Activated CD8-positive, alpha-beta memory T cell treated with anti-CD3 and anti-CD28 coated beads for 24 hours (primary cell): Measurements from ENCODE around the gene KCNJ16.
"Not testable (repeated sequence)": the region's sequence is repeated elsewhere in the genome, so short reads cannot be mapped to it uniquely, and the experiment has no call there.

ENCODE experiments used
- DNase-seq: peaks from one replicate; pipeline ENCODE4 v3.0.0-alpha.2; 2020

KCNJ16 gene

DNA sequence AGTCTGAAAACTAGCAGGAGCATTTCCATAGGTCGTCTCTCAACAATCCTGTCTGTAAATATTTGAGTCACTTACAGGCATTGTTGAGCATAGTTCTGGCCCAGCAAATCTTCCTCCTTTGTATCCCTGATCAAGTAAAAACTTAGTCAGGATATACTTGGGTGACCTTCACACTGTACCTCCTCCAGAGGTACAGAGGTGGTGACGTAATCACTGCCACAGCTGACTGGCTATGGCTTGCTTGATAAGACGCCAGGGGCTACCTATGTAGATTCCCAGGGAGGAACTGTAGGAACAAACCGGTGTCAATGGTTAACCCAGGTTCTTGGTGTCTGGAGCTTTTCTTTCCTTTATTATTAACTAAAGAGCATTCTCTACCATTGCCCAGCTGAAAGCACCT is at the start of gene KCNJ16:
Gene KCNJ16, plus strand, starts transcription at position 270 of the 400 bp plus-strand sequence. CDS start 56,863 bp downstream, outside the sequence.
- DNase-seq: no peak

- no peak for DNase-seq
These were observed 46.6 kb upstream of the KCNJ16 start for GRCh38 chr17:70028397-70028796.

- no peak for DNase-seq
These were observed 45.9 kb upstream of the KCNJ16 start for GRCh38 chr17:70028978-70029767.

DNA sequence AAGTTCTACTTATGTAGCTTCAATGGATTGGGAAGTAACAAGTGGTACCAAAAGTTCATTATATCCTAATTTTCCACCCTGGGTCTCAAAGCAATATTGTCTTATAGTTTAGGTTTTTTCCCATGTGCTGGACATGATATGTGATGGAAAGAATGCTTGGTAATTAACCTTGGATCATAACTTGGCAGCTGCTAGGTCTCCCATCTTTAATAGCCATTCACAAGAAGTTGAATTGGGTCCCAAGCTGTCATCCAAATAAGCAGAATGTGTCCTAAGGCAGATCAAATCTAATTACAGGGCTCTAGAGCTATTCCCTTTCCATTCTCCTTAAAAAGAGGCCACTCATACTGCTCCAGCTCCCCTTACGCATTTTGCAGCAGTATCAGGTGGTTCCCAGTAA is 44.7 kb upstream of the KCNJ16 start:
- no peak for DNase-seq

GRCh38 chr17:70031341-70031740 is 43.7 kb upstream of the KCNJ16 start:
- DNase-seq: no peak

DNA sequence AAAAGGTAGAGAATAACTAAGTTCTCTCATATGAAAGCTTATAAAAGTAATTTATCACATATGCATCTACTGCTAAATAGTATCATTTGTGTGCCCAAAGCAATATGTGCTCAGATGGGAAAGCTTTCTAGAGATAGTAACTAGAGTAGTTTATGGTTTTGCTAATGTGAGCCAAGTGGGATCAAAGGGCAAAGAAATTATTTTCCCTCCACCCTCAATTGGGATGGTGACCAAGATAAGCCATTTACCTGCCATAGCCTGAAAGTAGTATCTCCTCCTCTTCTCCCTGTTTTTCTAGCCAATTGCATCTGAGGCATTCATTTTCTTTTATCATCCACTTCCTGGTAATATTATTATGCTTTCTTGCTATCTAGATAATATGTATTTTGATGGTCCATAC is 41.9 kb upstream of the KCNJ16 start:
- DNase-seq: no peak

- DNase-seq: no peak
These were observed 40.9 kb upstream of the KCNJ16 start for GRCh38 chr17:70034158-70034557.

DNA sequence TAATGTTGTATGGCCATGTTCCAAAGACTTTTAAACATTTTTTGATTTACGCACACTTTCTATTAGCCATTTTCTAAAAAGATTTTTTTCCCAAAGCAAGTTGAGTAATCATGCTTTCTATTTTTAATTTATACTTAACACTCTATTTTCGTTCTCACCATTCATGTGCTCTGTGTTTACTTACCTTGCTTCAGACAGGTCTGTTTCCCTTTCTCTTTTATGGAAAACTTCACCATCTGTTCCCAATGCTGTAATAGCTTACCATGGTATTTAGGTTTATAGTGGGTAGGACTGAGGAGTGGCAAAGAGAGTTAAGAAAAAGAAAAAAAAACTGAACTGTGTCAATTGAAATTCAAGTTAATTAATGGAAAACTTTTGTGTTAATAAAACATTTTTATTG is 37.5 kb upstream of the KCNJ16 start:
- no peak for DNase-seq

DNA sequence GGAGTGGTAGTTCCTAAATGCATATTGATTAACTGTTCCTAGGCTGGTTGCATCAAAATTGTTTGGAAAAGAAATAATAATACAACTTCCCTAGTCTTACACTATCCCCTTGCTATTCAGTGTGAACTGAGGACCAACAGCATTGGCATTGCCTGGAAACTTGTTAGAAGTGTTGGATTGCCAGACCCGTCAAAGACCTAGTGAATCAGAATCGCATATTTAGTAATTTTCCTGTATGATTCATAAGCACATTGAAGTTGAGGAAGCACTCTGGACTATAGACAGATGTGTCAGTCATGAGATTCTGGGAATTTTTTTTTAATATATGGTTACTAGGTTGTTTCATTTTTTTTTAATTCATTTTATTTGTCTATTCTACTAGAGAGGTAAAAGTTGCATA is 34.7 kb upstream of the KCNJ16 start:
- DNase-seq: no peak

- DNase-seq: no peak
These were observed 34.0 kb upstream of the KCNJ16 start for GRCh38 chr17:70041061-70041460.

DNA sequence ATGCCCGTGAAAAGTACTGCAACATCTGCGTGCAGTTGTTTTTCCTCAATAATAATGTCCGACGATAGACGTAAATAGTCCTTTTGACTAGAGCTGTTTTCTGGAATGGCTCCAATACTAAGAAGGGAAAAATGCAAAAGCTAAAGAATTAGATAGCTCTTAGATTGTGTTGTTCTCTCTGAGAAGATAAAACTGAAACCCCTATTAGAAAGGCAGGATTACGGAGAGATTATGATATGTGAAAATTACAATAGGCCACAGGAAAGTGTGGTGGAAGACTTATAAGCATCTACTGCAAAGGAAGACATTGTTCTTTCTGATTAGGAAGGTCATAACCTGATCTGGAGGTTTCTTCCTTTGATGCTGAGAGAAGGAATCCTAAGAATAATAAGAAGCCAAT is 33.5 kb upstream of the KCNJ16 start:
- DNase-seq: no peak

DNA sequence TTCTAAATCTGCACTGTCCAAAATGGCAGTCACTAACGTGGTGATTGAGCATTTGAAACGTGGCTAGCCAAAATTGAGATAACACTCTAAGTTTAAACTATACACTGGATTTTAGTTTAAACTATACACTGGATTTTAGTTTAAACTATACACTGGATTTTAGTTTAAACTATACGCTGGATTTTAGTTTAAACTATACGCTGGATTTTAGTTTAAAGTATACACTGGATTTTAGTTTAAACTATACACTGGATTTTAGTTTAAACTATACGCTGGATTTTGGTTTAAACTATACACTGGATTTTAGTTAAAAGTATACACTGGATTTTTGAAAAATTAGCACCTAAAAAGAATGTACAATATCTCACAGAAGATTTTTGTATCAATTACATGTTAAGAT is 29.2 kb upstream of the KCNJ16 start:
- not testable (repeated sequence) for DNase-seq

DNA sequence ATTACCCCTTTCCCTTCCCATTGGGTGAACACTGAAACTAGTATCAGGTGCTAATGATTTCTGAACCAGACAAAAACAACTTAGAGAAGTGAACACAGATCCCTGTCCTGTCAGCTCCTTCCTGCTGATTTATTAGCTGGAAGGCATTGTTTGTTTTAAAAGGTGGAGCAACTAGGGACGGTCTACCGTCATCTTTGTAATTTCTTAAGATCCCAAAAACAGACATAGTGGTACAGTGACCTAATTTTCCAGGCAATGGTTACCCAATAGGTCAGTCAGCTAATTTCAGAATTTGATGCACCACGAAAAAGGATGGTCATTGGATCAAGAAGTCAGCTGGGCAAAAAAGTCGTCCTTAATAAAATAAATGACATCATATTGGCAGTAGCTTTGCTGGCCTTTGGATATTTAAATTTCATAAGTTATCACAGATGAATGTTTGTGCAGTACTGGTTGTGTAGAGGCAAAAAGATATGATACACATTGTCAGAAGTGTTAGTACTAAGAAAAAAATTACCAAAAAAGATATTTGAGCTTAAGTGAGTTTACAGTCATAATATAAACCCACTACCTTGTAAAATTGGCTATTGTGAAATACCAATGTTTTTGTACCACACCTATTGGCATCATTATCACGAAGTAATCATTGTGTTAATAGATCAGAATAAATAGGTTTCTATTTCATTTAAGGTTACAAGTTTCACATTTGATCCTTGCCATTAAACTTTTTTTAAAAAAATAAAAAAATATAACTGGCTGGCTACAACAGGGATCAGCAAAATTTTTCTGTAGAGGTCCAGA is 27.2 kb upstream of the KCNJ16 start:
- DNase-seq: no peak

GRCh38 chr17:70049801-70050591 is 25.0 kb upstream of the KCNJ16 start:
- DNase-seq: no peak

- DNase-seq: no peak
These were observed 24.1 kb upstream of the KCNJ16 start for GRCh38 chr17:70050931-70051330.

DNA sequence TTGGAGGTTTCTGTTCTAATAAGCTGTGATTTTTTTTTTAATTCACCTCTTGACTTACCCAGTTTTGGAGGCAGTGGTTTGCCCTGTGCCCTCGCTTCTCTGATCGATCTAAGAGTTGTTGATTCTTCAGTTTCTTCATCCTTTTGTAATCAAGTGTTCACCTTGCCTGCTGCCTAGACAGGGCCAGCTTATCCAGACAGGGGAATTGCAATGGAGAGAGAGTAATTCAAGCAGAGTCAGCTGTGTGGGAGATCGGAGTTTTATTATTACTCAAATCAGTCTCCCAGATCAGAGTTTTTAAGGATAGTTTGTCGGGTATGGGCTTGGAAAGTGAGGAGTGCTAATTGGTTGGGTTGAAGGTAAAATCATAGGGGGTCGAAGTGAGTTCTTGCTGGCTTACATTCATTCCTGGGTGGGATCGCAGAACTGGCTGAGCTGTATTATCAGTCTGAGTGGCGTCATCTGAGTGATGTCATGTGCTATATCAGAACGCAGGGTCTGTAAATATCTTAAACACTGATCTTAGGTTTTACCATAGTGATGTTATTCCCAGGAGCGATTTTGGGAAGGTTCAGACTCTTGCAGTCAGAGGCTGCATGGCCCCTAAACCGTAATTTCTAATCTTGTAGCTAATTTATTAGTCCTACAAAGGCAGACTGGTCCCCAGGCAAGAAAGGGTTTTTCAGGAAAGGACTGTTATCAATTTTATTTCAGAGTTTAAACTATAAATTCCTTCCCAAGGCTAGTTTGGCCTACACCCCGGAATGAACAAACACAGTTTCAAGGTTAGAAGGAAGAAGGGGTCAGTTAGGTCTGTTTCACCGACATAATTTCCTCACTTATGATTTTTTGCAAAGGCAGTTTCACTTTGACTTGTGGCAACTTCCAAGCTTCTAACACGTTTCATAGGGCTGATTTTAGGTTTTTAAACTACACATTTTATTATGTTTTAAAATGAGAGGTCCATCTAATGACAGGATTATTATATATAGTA is 21.5 kb upstream of the KCNJ16 start:
- DNase-seq: no peak

DNA sequence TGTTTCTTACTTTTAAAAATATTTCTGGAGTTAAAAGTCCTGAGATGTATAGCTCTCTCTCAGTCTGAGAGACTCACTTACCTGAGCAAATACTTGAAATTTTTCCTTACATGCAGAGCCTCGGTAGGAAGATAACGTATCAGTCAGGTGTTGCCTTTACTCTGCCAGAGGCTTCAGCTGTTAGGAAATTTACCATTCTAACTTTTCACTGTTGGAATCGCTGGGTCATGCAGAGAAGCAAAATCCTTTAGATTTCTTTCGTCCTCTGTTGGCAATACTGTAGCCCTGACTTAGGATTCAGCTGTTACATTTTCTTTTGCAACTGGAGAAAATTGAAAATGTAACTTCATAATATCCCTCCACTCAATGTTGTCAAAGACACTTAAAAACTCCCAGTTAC is 20.0 kb upstream of the KCNJ16 start:
- no peak for DNase-seq

- no peak for DNase-seq
These were observed 16.0 kb upstream of the KCNJ16 start for GRCh38 chr17:70059071-70059470.

DNA sequence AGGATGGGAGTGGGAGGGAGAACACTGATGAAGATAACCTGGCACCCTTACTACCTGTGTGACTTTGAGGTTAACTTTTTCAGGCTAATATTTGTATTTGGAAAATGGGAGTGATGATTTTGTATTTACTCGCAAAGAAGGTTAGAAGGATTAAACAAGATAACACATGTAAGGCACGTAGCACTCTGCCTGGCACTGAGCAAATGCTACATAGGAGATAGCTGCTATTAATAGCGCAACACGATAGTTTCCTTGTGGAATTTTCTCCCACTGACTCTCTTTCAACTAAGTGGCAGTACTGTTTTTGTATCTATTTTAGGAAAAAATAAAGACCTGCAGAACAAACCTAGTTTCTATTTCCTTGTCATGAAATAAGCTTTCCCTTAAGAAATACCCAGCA is 15.4 kb upstream of the KCNJ16 start:
- no peak for DNase-seq

GRCh38 chr17:70060415-70060814 is 14.6 kb upstream of the KCNJ16 start:
- DNase-seq: no peak

DNA sequence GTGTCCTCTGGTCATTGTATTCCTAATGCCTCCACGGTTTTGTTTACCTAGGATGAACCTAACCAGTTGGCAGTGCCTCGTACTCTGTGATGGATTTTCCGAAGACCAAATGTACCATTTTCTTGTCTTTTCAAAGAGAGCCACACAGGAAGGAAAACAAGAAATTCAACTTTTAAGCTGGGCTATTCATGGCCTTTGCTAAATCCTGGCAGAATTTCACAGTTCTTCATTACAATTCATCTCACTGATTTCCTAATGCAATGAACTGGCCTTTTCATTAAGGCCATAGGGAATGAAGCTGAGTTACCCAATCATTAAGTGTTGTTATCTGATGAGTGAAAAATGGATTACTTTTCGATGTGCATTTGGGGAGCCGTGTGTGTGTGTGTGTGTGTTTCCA is 7.9 kb upstream of the KCNJ16 start:
- DNase-seq: no peak
